Activated CD4-positive, alpha-beta T cell treated with anti-CD3 and anti-CD28 coated beads for 48 hours (primary cell): Measurements from ENCODE around the gene GALNS.
"Not testable (repeated sequence)": the region's sequence is repeated elsewhere in the genome, so short reads cannot be mapped to it uniquely, and the experiment has no call there.

Experiments
- DNase-seq: peaks from one replicate; pipeline ENCODE4 v3.0.0-alpha.2; 2020

Gene GALNS

DNA sequence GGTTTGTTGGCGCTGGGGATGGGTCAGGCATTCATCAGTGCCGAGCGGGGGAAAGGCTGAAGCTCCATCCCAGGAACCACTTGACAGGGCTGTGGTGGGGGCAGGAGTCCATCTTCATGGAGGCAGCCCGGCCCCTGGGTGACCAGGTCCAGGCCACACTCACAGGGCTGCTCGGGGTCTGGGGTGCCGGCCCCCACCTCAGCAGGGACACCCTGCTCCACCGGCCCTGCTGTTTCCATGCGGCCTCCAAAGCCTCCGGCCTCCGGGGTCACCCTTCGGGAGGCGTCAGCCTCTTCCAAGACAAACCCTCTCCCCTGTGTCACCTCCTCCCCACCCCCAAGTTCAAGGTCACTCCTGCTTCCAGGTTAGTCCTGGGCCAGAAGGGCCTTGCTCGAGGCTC, 22.1 kb downstream of the GALNS start:
- DNase-seq, result no peak

DNA sequence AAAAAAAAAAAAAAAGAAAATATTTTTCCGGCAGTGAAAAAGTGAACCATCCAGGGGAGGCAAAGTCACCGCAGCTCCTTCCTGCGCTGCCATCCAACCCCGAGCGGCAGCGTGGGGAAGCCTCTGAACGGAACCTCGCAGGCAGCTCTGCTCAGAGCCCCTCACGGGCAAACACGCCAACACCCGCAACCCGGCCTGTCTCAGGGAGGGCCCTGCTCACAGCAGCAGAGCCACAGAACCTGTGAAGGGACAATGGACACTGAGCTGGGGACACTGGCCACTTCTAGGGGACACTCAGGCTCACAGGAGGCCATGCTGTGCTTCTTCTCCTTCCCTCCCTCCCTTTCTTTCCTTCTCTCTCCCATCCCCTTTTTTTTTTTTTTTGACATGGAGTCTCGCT, 23.7 kb downstream of the GALNS start:
- DNase-seq, result no peak

DNA sequence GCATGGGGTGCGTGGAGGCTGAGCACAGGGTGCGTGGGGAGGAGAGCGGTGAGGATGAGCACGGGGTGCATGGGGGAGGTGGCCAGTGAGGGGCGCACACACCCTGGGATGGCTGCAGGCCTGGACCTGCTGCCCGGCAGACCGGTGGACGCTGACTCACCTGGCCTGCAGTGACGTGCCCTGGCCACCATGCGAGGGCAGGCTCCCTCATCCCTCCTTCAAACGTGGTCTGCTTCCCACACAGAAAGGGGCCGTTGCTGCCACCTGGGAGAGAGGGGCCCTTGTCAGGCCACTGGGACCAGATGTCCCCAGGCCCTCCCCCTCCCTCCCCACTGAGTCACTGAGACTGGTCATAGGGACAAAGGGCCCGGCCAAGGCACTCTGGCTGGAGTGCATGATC, 24.9 kb downstream of the GALNS start:
- no peak for DNase-seq

DNA sequence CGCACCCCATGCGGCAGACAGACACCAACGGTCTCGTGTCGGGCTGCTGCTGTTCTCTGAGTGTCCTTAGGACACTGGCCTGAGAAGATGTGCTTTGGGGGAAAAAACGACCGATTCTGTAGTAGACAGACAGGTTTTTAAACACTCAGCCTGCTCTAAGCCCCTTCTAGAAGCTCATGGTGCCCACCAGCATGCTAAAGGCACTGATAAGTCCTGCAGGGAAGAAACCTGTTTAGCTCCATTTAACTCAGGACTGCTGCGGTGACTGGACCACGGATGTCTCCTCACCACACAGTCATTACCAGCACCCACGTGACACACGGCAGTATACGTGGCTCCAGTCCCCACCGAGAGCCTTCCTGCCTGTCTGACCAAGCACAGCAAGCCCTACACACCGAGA, 26.0 kb downstream of the GALNS start:
- DNase-seq, result no peak

DNA sequence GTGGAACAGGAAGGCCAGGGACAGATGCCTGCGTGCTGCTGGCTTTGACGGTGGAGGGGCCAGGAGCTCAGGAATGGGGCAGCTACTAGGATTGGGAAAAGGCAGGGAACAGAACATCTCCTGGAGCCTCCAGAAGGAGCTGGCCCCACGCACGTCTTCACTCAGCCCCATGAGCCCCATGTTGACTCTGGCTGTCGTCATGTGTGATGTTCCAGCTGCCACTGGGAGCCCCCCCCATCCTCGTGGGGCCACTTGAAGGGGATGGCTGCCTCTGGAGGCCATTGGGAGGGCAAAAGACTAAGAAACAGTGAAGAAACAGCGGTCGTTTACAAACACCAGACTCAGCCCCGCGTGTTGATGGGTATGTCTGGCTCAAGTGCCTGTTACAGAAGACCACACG, 26.5 kb downstream of the GALNS start:
- DNase-seq, result no peak

DNA sequence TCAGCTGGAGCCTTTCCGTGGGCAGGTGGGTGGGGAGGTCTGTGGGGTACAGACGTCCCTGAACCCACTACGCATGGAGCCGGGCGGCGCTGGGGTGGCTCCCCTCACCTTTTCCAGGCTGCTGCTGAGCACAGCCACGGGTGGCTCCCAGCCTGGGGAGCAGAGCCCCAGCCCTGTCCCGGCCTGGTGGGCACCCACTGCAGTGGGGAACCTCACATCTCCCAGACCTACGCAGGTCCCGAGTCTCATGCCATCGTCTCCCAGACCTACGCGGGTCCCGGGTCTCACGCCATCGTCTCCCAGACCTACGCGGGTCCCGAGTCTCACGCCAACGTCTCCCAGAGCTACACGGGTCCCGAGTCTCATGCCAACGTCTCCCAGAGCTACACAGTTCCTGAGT, 28.0 kb downstream of the GALNS start:
- DNase-seq, result no peak

DNA sequence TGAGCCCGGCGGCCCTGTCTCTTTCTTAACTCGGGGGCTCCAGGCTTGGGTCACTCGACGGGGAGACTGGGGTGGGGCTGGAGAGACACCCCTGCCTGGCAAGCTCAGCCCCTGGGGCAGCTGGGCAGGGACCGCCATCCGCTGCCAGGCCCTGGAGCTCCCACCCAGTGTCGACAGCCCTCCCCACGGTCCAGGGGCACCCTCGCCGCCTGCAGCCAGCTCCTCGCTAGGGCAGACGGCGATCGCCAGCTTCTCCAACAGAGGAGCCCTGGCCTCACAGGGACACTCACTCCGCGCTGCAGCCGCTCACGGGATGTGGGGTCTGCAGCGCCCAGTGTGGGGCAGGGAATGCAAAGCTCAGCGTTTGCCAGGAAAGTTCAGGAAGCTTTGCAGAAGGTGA, 29.0 kb downstream of the GALNS start:
- DNase-seq, result no peak

DNA sequence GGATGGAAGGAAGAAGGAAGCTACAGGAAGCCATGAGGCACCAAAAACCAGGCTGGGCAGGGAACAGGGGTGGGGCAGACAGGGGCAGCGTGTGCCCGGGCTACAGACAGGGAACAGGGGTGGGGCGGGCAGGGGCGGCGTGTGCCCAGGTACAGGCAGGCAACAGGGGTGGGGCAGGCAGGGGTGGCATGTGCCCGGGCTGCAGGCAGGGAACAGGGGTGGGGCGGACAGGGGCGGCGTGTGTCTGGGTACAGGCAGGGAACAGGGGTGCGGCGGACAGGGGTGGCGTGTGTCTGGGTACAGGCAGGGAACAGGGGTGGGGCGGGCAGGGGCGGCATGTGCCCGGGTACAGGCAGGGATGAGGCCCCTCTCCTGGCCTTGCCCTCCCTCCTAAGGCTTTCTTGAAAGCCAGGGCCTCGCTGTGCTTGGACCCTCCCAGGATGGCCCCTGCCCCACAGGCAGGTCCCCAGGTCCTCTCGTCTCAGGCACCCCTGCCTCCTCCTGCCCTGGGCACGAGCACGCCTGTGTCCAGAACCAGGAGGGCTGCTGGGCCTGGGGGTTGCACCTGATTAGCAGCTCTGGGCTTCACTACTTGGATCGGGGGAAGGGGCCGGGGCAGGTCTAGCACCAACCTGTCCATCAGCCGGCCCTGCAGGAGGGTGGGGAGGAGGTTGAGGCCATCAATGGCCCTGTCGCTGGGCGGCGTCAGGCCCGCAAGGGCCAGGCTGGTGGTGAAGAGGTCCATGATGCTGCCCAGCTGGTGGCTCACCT, 30.5 kb downstream of the GALNS start:
- DNase-seq, result no peak

DNA sequence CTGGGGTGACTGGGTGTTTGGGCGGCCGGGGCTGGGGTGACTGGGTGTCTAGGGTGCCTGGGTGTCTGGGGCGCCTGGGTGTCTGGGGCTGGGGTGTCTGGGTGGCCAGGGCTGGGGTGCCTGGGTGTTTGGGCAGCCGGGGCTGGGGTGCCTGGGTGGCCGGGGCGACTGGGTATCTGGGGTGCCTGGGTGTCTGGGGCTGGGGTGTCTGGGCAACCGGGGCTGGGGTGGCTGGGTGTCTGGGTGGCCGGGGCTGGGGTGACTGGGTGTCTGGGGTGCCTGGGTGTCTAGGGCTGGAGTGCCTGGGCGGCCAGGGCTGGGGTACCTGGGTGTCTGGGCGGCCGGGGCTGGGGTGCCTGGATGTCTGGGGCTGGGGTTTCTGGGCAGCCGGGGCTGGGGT, 31.6 kb downstream of the GALNS start:
- no peak for DNase-seq

DNA sequence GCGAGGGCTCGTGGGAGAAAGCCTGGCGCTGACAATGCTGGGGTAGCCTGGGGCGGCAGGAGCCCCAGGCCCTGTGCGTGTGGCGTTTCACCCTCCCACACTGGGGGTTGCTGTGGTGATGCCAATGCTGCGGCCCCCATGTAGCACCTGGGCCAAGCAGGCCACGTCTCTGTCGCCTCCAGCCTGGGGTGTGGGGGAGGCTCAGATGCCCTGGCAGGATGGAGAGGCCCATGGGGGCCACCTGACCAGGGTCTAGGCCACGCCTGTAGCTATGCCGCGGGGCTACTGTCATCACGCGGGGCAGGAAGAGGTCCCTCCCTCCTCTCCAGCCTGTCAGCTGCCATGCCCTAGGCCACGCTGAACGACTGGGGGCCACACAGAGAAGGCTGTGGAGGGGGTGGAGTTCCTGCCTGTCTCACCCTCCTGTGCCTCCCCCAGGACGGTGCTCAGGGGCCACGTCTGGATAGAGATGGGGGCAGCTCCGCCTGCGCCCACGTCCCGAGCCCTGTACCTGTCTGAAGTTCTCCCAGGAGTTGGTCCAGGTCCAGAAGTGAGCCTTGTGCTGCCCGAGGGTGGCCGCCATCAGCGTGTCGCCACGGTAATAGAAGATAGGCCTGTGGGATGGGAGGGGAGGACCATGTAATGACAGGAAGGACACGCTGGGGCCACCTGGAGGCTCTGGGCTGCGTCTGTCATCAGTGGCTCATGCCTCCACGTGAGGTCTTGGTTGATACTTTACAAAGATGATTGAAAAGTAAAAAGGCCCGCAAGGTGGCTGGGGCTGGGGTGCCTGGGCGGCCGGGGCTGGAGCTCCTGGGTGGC, 32.3 kb downstream of the GALNS start:
- no peak for DNase-seq

DNA sequence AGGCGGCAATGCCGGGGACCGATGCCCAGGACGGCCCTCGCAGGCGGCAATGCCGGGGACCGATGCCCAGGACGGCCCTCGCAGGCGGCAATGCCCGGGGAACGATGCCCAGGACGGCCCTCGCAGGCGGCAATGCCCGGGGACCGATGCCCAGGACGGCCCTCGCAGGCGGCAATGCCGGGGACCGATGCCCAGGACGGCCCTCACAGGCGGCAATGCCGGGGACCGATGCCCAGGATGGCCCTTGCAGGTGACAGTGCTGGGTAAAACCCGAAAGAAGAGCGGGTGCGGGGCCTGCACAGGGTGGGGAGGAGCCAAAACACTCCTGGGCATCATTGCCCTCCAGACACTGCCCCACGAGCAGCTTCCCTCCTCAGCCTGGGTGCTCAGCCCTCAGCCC, 33.1 kb downstream of the GALNS start:
- DNase-seq, result not testable (repeated sequence)

DNA sequence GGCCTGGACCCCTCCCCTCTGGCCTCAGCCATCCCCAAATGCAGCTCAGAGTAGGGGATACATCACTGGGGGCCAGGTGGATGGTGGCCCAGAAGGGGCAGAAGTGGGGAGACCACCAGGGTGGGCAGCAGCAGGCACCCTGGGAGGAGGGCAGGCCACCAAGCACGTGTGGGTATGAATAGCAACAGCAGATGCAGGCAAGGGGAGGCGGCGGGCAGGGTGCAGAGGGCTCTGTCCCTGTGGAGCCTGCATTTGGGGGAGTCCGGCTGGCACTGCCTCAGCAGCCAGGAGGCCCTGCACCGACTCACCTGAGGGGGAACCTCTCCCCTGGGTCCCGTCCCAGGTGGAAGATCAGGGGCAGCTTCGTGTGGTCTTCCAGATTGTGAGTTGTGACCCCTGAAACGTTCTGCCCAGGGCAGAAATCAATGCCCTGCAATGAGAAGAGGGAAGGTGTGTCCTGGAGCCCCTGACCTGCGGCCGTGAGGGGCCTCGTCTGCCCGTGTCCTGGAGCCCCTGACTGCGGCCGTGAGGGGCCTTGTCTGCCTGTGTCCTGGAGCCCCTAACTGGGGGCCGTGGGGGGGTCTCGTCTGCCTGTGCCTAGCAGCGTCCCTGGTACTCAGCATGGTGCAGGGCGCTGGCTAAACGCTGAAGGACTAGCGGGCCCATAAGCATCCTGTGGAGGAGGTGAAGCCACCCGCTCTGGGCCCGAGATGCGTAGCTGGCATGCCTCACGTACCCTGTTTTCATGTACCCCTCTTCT, 34.3 kb downstream of the GALNS start:
- no peak for DNase-seq

DNA sequence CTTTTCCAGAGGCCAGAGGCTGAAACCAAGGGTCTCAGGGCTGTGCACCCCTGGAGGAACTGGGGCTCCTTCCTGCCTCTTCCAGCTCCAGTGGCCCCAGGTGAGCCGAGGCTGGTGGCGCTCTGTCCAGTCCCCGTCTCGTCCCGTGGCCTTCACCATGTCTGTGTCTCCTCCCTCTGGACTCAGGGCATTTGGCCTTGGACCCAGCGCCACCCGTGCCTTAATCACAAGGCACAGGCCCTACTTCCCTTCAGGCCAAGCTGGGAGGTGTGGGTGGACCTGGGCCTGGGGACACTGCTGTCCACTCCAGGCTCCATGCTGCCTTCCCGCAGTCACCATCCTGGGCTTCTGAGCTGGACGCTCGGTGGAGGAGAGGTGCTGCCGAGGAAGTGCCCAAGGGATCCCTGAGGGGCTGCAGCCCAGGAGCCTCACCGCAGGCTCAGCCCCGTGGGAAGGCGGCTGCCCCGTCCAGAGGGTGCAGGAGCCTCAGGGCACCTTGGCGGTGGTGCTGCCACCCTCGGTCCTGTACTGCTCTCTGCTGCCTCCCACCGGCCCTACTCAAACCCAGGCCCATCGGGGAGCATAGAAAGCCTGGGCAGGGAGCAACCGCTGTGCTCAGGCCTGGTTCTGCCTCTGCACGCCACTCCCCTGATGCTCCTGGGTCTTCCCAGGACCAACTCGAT, 35.4 kb downstream of the GALNS start:
- no peak for DNase-seq

DNA sequence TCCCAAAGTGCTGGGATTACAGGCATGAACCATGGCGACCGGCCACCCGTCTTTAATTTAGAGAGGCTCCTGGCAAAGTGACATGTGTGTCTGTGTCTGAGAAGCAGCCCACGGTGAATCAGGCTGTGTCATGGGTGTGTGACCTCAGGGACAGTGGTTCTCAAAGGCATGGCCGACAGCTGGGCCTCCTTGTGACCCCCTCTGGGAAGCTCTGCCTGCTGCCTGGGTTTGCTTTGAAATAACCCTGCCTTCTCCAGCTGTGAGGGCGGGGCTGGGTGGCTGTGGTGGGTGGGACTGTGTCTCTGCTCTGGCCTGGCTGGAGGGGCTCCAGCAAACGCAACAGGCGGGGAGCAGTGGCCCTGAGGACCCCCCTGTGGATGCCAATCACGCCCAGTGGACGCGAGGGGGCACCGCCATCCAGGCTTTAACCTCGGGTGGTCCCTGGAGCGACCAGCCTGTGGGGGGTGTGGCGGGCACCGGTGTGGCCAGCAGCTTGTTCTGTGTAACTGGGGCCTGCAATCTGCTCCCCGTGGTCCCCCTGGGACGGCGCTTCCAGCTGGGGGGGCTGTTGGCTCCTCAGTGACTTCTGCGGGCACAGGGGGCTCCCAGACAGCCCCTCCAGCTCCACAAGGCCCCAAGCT, 36.2 kb downstream of the GALNS start:
- DNase-seq, result no peak

DNA sequence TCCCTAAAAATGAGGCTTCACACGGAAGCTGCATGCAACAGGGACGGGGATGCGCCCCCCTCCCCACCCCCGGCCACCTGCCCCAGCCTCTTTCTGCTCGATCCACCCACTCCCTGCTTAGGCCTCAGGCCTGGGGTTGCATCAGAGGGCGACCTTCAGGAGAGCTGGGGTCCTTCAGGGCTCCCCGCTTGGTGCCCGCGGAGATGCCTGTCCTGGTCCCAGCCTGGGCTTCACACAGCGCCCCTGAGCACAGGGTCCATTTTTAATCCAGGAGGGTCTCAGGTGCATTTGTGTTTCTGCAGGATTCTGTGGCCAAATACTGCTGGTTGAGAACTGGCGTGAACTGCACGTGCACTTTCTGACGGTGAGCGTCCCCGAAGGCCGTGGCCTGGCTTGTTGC, 37.6 kb downstream of the GALNS start:
- no peak for DNase-seq

DNA sequence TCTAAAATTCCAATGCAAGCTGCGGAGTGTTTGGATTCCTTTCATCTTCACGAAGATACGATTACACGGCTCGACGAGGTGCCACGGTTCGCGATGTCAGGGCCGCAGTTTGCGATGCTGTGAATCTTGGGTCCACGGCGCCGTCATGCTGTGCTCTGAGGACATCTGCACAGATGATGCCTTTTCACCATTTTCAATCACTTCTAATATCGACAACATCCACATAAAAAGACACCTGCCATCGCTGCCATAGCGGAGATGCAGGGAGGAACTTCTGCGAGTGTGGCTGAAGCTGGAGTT, 38.2 kb downstream of the GALNS start:
- DNase-seq, result no peak

DNA sequence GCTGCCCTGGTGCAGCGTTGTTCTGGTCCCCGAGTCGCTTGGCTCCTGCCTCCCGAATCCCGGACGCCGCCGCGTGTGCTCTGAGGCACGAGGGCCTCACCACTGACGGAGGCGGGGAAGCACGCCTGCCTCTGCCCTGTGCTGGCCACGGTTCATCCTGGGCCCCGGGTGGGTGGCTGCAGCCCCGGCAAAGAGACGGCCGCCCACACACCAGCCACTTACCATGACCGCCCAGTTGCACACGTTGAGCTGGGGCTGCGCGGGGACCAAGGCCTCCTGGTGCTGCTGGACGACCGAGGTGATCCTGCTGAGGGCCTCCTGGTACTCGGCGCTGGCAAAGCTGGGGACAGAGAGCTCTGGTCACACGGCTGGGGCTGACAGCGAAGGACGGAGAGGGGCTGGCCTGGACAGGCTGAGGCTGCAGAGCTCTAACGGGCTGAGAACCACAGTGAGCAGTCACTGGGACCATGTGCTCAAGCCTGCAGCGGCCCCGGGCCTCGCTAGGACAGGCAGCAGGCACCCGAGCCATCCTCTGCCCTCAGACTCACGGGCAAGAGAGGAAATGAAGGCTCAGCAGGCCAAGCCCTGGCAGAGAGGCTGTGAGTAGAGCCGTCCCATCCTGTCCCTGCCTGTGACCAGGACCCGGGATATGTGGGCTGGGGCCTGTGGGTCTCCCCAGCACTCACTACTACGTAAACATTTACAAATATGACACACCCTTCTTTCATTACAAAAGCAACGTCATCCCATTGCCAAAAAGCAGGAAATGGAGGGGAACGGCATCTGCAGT, 38.8 kb downstream of the GALNS start:
- DNase-seq, result no peak

DNA sequence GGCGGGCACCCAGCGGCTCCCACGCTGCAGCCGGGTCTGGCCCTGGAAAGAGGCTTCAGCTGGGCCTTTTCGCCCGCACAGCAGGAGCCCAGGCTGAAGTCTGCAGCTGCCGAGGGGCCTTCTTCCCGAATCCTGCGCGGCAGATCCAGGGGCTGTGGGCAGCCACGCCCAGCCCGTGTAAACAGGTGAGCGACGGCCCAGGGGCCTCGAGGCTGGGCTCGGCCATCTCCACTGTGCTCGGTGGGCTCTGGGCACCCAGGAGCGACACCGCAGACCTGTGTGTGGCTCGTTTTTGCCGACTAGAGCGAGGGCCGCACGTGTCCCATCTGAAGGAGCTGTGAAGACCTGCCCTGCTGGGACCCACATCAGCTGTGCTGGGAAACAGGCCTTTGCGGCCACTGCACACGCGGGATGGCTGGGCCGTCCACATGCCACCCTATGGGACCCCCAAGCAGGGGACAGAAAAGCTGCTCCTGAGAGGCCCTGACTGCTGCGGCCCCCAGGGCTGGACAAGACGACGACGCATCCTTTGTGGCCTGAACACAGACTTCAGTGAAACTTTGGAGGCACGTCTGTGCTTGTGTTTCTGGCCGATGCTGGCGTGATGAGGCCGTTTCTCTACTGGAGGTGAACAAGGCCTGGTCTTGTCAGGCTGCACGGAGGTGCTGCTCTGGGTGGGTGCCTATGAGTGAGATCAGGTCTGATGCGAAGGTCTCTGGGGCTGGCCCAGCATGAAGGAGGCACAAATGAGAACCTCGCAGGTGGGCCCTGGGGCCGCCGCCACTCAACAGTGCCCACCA, 39.8 kb downstream of the GALNS start:
- DNase-seq, result no peak

DNA sequence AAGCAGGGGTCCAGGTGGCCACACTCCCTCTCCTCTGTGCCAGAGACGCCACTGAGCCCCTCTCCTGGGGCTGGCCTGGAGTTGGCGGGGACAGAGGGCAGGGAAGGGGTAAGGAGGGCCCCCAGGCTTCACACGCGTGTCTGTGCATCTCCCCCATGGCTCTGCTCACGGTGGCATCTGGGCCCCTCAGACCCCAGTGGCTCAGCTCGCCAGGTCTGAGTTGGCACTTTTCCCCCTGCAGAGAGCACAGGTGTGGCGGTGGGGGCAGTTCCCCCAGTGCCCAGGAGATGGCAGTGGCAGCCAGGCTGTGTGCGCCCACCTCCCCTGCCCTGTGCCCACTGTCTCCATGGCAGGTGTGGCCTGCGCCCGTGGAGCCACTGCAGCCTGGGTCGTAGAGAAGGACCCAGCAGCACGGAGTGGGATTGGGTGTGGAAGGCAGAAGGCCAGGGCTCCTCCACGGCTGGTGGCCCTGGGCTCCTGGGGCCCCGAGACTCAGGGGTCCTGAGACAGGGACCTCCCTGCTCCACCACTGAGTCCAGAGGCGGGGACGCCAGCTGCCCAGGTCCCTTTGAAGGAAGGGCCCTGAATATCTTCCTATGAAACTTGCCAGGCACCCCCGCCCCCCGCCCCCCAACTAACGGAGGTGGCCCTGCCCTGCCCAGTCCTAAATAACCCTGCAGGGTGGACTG, 40.7 kb downstream of the GALNS start:
- DNase-seq, result peak; percentile 72

DNA sequence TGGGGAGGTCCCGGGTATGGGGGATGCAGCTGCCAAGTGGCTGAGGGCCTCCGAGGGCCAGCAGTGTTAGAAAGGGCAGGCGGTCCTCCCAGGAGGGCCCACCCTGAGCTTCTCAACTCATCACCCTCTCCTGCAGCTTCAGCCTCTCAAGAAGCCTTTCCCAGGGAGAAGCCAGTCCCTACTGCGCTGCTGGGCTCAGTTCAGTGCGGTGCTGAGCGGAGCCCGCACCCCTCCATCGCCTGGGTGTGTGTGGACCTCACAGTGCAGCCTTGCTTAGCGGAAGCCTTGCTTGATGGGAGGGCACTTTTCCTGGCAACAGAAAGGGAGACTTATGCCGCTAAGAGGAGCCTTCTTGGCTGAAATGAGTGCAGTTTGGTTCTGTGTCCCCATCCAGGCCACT, 41.5 kb downstream of the GALNS start:
- no peak for DNase-seq

DNA sequence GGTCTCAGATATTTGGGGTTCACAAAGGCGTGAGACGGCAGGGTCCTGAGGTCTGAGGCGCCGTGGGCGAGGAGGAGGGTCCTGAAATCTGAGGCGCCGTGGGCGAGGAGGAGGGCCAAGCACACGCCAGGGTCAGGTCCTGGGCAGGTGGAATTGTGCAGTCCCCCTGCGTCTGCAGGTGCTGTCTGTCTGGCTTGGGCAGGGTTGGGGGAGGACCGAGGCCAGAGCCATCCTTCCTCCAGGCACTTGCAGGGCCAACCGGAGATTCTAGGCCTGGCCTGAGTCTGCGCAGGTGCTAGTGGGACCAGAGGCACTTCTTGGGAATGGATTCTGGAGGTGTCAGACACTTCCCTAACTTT, 42.6 kb downstream of the GALNS start:
- DNase-seq, result no peak
